Smooth muscle cell (in vitro differentiated cells): Measurements from ENCODE around the gene PCNX2. TPM values are rescaled to one million over a fixed set of nuclear protein-coding genes. Genes with fewer than 3 reads are reported as not detected.

Source experiments
- DNase-seq: peaks from one replicate; lab custom pipeline; 2025; ENCODE audit not compliant: unreplicated experiment; lab: John Stamatoyannopoulos, UW
- H2AFZ ChIP-seq: fragments of 200-600 bp; sonication (generic); 2 replicates; pipeline ENCODE4 v1.6.0; 2016; ENCODE audit warnings: antibody characterized with exemption, low read depth, mild to moderate bottlenecking
- H3F3A ChIP-seq: fragments of 200-600 bp; sonication (generic); 2 replicates; pipeline ENCODE4 v1.6.0; 2017; ENCODE audit warnings: antibody characterized with exemption, low read depth
- H3K27ac ChIP-seq: fragments of 200-600 bp; sonication (generic); 2 replicates; pipeline ENCODE4 v1.5.1; 2016; ENCODE audit warnings: low read depth, mild to moderate bottlenecking
- H3K27me3 ChIP-seq: fragments of 200-600 bp; sonication (generic); 2 replicates; pipeline ENCODE4 v1.6.1; 2016; ENCODE audit warnings: low read depth, mild to moderate bottlenecking
- H3K36me3 ChIP-seq: fragments of 200-600 bp; sonication (generic); 2 replicates; pipeline ENCODE4 v1.5.1; 2016; ENCODE audit warnings: low read depth
- H3K4me1 ChIP-seq: fragments of 200-600 bp; sonication (generic); 2 replicates; pipeline ENCODE4 v1.5.1; 2016; ENCODE audit warnings: low read depth
- H3K4me2 ChIP-seq: fragments of 200-600 bp; sonication (generic); 2 replicates; pipeline ENCODE4 v1.6.0; 2016; ENCODE audit warnings: mild to moderate bottlenecking
- H3K4me3 ChIP-seq: fragments of 200-600 bp; sonication (generic); 2 replicates; pipeline ENCODE4 v1.5.1; 2016; ENCODE audit warnings: mild to moderate bottlenecking
- H3K79me2 ChIP-seq: fragments of 200-600 bp; sonication (generic); 2 replicates; pipeline ENCODE4 v1.6.0; 2016; ENCODE audit warnings: low read depth, mild to moderate bottlenecking
- H3K9ac ChIP-seq: fragments of 200-600 bp; sonication (generic); 2 replicates; pipeline ENCODE4 v1.6.0; 2016; ENCODE audit warnings: low read depth
- H3K9me3 ChIP-seq: fragments of 200-600 bp; sonication (generic); replicated peaks from 2 replicates; pipeline ENCODE4 v1.5.1; 2016; ENCODE audit warnings: low read depth
- H4K20me1 ChIP-seq: fragments of 200-600 bp; sonication (generic); 2 replicates; pipeline ENCODE4 v1.6.0; 2016; ENCODE audit warnings: low read depth
- WGBS: methylation state at CpG from one replicate; pipeline ENCODE4 v1.1.7; 2016; ENCODE audit warnings: low lambda C conversion rate; 5-methylcytosine and 5-hydroxymethylcytosine counted together
- polyA plus RNA-seq: library from polyadenylated mRNA; unstranded; fragments of >200 nt; fragmentation: Nextera tagmentation; extraction: Ambion mirVana; gene quantifications from 2 replicates; pipeline ENCODE4 v1.2.1, GENCODE V29; 2016
- total RNA-seq: library from RNA; depleted of rRNA; stranded (reverse); fragments of >200 nt; gene quantifications from 2 replicates; pipeline ENCODE4 v1.2.3, GENCODE V29; 2014
- TF ChIP-seq, protein P1 (sequence below): fragments of 200-600 bp; sonication (generic); IDR thresholded peaks from 2 replicates; pipeline ENCODE4 v1.5.1; 2017; ENCODE audit warnings: borderline replicate concordance, mild to moderate bottlenecking, antibody characterized with exemption; ENCODE audit not compliant: insufficient read depth, poor library complexity, severe bottlenecking

PCNX2 gene
- total and polyA plus RNA-seq, 2 experiments from 2014 or later: 4.7 to 18.2 TPM

DNA sequence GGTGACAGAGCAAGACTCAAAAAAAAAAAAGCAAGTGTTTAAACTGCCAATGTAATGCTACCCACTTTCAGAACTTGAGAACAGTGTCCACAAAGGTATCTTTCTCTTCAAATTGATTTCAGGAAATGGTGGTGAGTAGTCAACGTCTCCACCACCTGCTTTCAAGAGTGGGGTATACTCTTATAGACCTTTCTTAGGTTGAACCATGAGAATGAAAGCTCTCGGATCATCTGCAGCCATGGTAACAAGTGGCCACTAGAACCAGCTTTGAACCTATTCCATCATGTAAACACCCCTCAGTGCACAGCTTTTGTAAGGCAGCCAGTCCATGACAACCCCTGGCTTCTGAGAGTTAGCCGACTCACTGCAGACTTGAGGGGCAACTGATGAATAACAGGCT lies 237.7 kb downstream of the PCNX2 start:
- TF ChIP-seq, protein P1, sequence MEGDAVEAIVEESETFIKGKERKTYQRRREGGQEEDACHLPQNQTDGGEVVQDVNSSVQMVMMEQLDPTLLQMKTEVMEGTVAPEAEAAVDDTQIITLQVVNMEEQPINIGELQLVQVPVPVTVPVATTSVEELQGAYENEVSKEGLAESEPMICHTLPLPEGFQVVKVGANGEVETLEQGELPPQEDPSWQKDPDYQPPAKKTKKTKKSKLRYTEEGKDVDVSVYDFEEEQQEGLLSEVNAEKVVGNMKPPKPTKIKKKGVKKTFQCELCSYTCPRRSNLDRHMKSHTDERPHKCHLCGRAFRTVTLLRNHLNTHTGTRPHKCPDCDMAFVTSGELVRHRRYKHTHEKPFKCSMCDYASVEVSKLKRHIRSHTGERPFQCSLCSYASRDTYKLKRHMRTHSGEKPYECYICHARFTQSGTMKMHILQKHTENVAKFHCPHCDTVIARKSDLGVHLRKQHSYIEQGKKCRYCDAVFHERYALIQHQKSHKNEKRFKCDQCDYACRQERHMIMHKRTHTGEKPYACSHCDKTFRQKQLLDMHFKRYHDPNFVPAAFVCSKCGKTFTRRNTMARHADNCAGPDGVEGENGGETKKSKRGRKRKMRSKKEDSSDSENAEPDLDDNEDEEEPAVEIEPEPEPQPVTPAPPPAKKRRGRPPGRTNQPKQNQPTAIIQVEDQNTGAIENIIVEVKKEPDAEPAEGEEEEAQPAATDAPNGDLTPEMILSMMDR: no peak
- Histone ChIP-seq H3K27me3 (no peaks in the 10 kb centered on the region), H3K79me2 (no peaks in the 10 kb centered on the region), H3K9me3 (no peaks in the 10 kb centered on the region), H2AFZ (no peak overlapping the region), H4K20me1 (no peaks in the 10 kb centered on the region), H3K36me3 (no peaks in the 10 kb centered on the region), H3K4me2 (no peak overlapping the region), H3K9ac (no peak overlapping the region), H3K27ac (no peak overlapping the region), H3F3A (no peaks in the 10 kb centered on the region), H3K4me1 (peaks cover 17% of the 10 kb centered on the region), H3K4me3 (no peak overlapping the region)
- 98% methylated on average over 3 of the region's 3 CpGs for WGBS
- DNase-seq: no peak

DNA sequence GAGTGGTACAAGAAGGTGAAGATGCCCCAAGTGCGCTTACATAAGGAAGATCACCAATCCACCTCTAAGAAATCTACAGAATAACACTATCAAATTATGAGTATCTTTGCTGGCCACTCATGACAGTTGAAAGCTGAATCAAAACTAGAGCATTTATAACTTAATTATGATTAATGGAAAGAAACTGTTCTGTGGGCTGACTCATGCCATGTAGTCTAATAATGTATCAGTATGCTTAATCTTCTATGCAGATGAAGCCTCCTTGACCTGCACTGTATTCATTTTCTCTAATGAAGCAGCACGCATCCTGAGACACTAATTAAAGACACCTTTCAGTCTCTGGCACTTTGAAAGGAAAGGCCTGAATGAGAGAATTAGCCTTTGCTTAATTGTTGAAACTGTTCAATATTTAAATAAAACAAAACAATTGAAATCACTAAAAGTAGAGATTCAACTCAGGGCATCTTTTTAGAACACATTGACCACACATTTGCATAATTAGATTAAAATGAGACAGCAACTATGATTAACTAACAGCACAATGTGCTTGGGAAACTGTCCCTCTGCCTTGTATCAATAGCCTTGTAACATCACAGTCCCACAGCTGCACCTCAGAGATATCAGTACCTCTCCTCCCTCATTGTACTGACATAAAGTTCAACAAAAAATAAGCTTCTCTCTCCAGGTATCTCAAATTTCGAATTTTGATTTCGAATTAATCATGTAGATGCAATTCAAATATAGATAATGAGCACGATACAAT lies 239.5 kb downstream of the PCNX2 start:
- TF ChIP-seq, protein P1: no peak
- Histone ChIP-seq H3K9me3 (no peaks in the 10 kb centered on the region), H3K27me3 (no peaks in the 10 kb centered on the region), H3K79me2 (no peaks in the 10 kb centered on the region), H3K4me2 (no peak overlapping the region), H3K4me1 (peaks cover 17% of the 10 kb centered on the region), H3K36me3 (no peaks in the 10 kb centered on the region), H3F3A (no peaks in the 10 kb centered on the region), H4K20me1 (no peaks in the 10 kb centered on the region), H3K27ac (no peak overlapping the region), H3K9ac (no peak overlapping the region), H2AFZ (no peak overlapping the region), H3K4me3 (no peak overlapping the region)
- no peak for DNase-seq
- 89% methylated on average over 5 of the region's 5 CpGs for WGBS

- Histone ChIP-seq H3K9me3 (no peaks in the 10 kb centered on the region), H3K9ac (no peak overlapping the region), H3K4me2 (no peak overlapping the region), H3K4me3 (no peak overlapping the region), H3F3A (no peaks in the 10 kb centered on the region), H4K20me1 (no peaks in the 10 kb centered on the region), H3K27me3 (peaks cover 15% of the 10 kb centered on the region), H3K27ac (no peak overlapping the region), H2AFZ (no peak overlapping the region), H3K4me1 (no peaks in the 10 kb centered on the region), H3K36me3 (no peaks in the 10 kb centered on the region), H3K79me2 (no peaks in the 10 kb centered on the region)
- TF ChIP-seq, protein P1: no peak
- 40% methylated on average over 2 of the region's 2 CpGs for WGBS
- no peak for DNase-seq
Measured at GRCh38 chr1:233045588-233045987, 249.9 kb downstream of the PCNX2 start.

DNA sequence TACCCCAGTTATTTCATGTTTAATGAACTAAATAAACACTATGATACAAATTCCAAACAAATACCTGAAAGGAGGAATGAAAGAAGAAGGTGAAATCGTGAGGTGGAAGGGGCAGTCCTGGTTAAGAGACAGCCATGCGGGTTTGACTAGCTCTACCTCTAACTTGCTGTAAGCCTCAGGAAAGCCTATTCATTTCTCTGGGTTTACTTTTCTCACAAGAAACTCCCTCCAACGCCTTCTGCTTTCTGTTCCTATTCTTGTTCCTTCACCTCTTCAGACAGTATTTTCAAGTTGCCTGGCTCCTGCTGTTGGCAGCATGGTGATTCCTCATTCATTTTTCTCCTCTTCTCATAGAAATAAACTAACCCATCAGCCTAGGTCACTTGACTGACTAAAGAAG lies 252.7 kb downstream of the PCNX2 start:
- no peaks in the 10 kb centered on the region for H4K20me1 ChIP-seq
- DNase-seq: no peak
- H2AFZ ChIP-seq: no peak overlapping the region
- TF ChIP-seq, protein P1: no peak
- no peak overlapping the region for H3K27ac ChIP-seq
- no peak overlapping the region for H3K4me3 ChIP-seq
- no peaks in the 10 kb centered on the region for H3K4me1 ChIP-seq
- H3K9me3 ChIP-seq: no peaks in the 10 kb centered on the region
- no peaks in the 10 kb centered on the region for H3F3A ChIP-seq
- no peaks in the 10 kb centered on the region for H3K36me3 ChIP-seq
- no peak overlapping the region for H3K4me2 ChIP-seq
- no peaks in the 10 kb centered on the region for H3K79me2 ChIP-seq
- H3K9ac ChIP-seq: no peak overlapping the region
- H3K27me3 ChIP-seq: peaks cover 15% of the 10 kb centered on the region
- WGBS: 94% methylated on average over 3 of the region's 3 CpGs
